ENCODE results near the gene DHX16. TPM values are rescaled to one million over a fixed set of nuclear protein-coding genes. Genes with fewer than 3 reads are reported as not detected.

The DHX16 gene
- polyA plus RNA-seq, 1 donor (not counting 4 experiments of a cell fraction or from before 2014, with no cell fraction given) = 34.2 TPM

- peaks cover 12 to 37% of the 10 kb centered on the region in 2 experiments for H3K36me3 ChIP-seq (ENCODE audit: control insufficient read depth in 2 of 2, extremely low read depth in 1 of 2, insufficient read depth in 2 of 2, low read length in 2 of 2)
- dilution Hi-C loops (cut with MboI; ENCODE audit: extremely low pct_ligation_motif_present, low sequenced_read_pairs) = no loop called here
- H3K4me3 ChIP-seq (ENCODE audit: control insufficient read depth in 2 of 3, extremely low read depth in 1 of 3, insufficient read depth in 2 of 3, low read depth in 1 of 3, low read length in 3 of 3) = no peak overlapping the region
- H3K9me3 ChIP-seq (ENCODE audit: control insufficient read depth, low read depth, low read length) = no peaks in the 10 kb centered on the region
- H3K27me3 ChIP-seq (ENCODE audit: control insufficient read depth, extremely low read depth, insufficient read depth, low read length) = no peaks in the 10 kb centered on the region
- peaks cover 3% of the 10 kb centered on the region for H3K9me1 ChIP-seq (ENCODE audit: control insufficient read depth, extremely low read depth, insufficient read depth, low read length)
- H4K20me1 ChIP-seq (ENCODE audit: control insufficient read depth, extremely low read depth, insufficient read depth, low read length) = peaks cover 8% of the 10 kb centered on the region
- TF ChIP-seq EZH2 (IDR thresholded peaks at IDR 0.05; ENCODE audit: low read length) = no peak
- no peak for TF ChIP-seq CTCF (optimal IDR thresholded peaks at IDR 0.05 in 1 of 3, IDR thresholded peaks at IDR 0.05 in 1 of 3, conservative IDR thresholded peaks at IDR 0.05 in 1 of 3; ENCODE audit: extremely low read depth in 1 of 3, insufficient read depth in 2 of 3, low read length in 3 of 3)
- FAIRE-seq (no peak), DNase-seq (ENCODE audit: low read depth, low spot score) (no peak)
- H3K9ac ChIP-seq (ENCODE audit: control insufficient read depth, extremely low read depth, insufficient read depth, low read length) = peak overlapping the region; percentile 2
- H3K79me2 ChIP-seq (ENCODE audit: control insufficient read depth, insufficient read depth, low read length) = peaks cover 40% of the 10 kb centered on the region
- H3K27ac ChIP-seq (ENCODE audit: control insufficient read depth, insufficient read depth, low read length) = peak overlapping the region; percentile 54
- H3K4me2 ChIP-seq (ENCODE audit: control insufficient read depth, extremely low read depth, insufficient read depth, low read depth, low read length) = peak overlapping the region; percentile 100
- no peak overlapping the region for H2AFZ ChIP-seq (ENCODE audit: control insufficient read depth, low read length)
- H3K4me1 ChIP-seq (ENCODE audit: control insufficient read depth, extremely low read depth, insufficient read depth, low read length) = peaks cover 24% of the 10 kb centered on the region
Measured at GRCh38 chr6:30613251-30614043, 59.4 kb downstream of the DHX16 start.

DNA sequence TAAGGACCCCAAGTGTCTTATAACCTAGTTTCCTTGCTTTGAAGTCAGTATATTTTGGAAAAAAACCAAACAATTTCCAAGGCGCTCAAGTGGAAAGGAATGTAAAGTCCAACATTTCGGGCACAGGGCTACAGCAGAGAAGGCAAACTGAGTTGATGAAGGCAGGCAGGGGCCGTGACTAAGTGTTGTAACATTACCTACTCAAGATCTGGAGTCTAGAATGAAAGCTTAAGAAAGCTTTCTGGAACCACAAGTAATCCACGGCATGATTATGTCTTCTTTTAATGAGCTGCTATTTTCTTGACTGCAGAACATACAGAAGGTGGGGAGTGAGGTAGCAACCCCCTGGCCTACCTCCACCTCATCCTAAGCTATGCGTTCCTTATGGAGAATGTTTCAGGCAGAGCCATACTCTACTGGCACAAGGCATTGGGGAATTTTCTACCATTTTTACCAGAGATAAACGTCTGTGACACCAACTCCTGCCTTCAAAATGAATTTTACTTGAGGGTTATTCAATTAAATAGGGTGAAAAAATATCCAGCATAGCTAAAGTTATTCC is 60.0 kb downstream of the DHX16 start:
- H3K27ac ChIP-seq (ENCODE audit: control insufficient read depth, insufficient read depth, low read length) = peak overlapping the region; percentile 23
- H4K20me1 ChIP-seq (ENCODE audit: control insufficient read depth, extremely low read depth, insufficient read depth, low read length) = peaks cover 8% of the 10 kb centered on the region
- peaks cover 24% of the 10 kb centered on the region for H3K4me1 ChIP-seq (ENCODE audit: control insufficient read depth, extremely low read depth, insufficient read depth, low read length)
- H3K9me1 ChIP-seq (ENCODE audit: control insufficient read depth, extremely low read depth, insufficient read depth, low read length) = peaks cover 3% of the 10 kb centered on the region
- TF ChIP-seq EZH2 (IDR thresholded peaks at IDR 0.05; ENCODE audit: low read length) (no peak), CTCF (optimal IDR thresholded peaks at IDR 0.05 in 1 of 3, IDR thresholded peaks at IDR 0.05 in 1 of 3, conservative IDR thresholded peaks at IDR 0.05 in 1 of 3; ENCODE audit: extremely low read depth in 1 of 3, insufficient read depth in 2 of 3, low read length in 3 of 3) (no peak)
- H3K4me3 ChIP-seq (ENCODE audit: control insufficient read depth in 2 of 3, extremely low read depth in 1 of 3, insufficient read depth in 2 of 3, low read depth in 1 of 3, low read length in 3 of 3) = no peak overlapping the region
- H3K9me3 ChIP-seq (ENCODE audit: control insufficient read depth, low read depth, low read length) = no peaks in the 10 kb centered on the region
- peaks cover 13 to 38% of the 10 kb centered on the region in 2 experiments for H3K36me3 ChIP-seq (ENCODE audit: control insufficient read depth in 2 of 2, extremely low read depth in 1 of 2, insufficient read depth in 2 of 2, low read length in 2 of 2)
- no peak for FAIRE-seq
- peaks cover 37% of the 10 kb centered on the region for H3K79me2 ChIP-seq (ENCODE audit: control insufficient read depth, insufficient read depth, low read length)
- H3K27me3 ChIP-seq (ENCODE audit: control insufficient read depth, extremely low read depth, insufficient read depth, low read length) = no peaks in the 10 kb centered on the region
- no peak for DNase-seq (ENCODE audit: low read depth, low spot score)
- no peak overlapping the region for H3K9ac ChIP-seq (ENCODE audit: control insufficient read depth, extremely low read depth, insufficient read depth, low read length)
- peak overlapping the region; percentile 4 for H3K4me2 ChIP-seq (ENCODE audit: control insufficient read depth, extremely low read depth, insufficient read depth, low read depth, low read length)
- H2AFZ ChIP-seq (ENCODE audit: control insufficient read depth, low read length) = no peak overlapping the region
- dilution Hi-C loops (cut with MboI; ENCODE audit: extremely low pct_ligation_motif_present, low sequenced_read_pairs) = no loop called here
